A549 (cell line): ENCODE data around the gene TMEM45A. TPM values are rescaled to one million over a fixed set of nuclear protein-coding genes. Genes with fewer than 3 reads are reported as not detected.
A peak's percentile ranks its signal among the peaks of the same experiment; 100 is the strongest.

Experiments used
- ATAC-seq, 2 experiments: fragments of 200-7000 bp in 1 of 2; fragments of >200 bp in 1 of 2; cut with Nextera tagmentation in 1 of 2; cut with Tn5 transposase in 1 of 2; 3 replicates each; pipeline versions ENCODE4 v1.8.0 to v1.9.1; 2018 to 2020; ENCODE audit warnings: mild to moderate bottlenecking in 1 of 2, moderate library complexity in 1 of 2
- CTCF ChIA-PET: fragments of 300-600 bp; sonication (Branson Sonifier 250); formaldehyde crosslinking; extraction: SDS; loops from one replicate; lab custom pipeline; 2021; ENCODE audit warnings: antibody characterized with exemption, inconsistent platforms; lab: Yijun Ruan, JAX
- POLR2A ChIA-PET: fragments of 350-600 bp; formaldehyde crosslinking; extraction: SDS; loops from one replicate; lab custom pipeline; 2021; ENCODE audit warnings: antibody characterized with exemption, inconsistent platforms; lab: Yijun Ruan, JAX
- DNase-seq, 2 experiments: peaks; one replicate each; pipeline versions ENCODE4 v3.0.0 to v3.0.0-alpha.2; 2011 to 2016; ENCODE audit warnings: low read depth in 1 of 2, low spot score in 1 of 2
- FAIRE-seq: peaks from 2 replicates; lab custom pipeline; 2011; peaks lifted over from hg19 to GRCh38; lab: Jason Lieb, UNC
- H3K27ac ChIP-seq, 2 experiments: fragments of >200 bp; sonication (Bioruptor Twin); formaldehyde crosslinking; 3 replicates each; pipeline ENCODE4 v1.5.1; 2016 to 2017
- H3K4me1 ChIP-seq: fragments of >200 bp; sonication (Bioruptor Twin); formaldehyde crosslinking; 3 replicates; pipeline ENCODE4 v1.6.1; 2016
- H3K4me2 ChIP-seq: fragments of >200 bp; sonication (Bioruptor Twin); formaldehyde crosslinking; 3 replicates; pipeline ENCODE4 v1.6.1; 2016
- H3K4me3 ChIP-seq: fragments of >200 bp; sonication (Bioruptor Twin); formaldehyde crosslinking; 3 replicates; pipeline ENCODE4 v1.5.1; 2016
- H3K9me3 ChIP-seq: fragments of >200 bp; sonication (Bioruptor Twin); formaldehyde crosslinking; 3 replicates; pipeline ENCODE4 v1.6.1; 2016
- CBX2 ChIP-seq: fragments of 200-600 bp; sonication (generic); IDR thresholded peaks from 2 replicates; pipeline ENCODE4 v1.6.1; 2016; ENCODE audit warnings: low read depth, mild to moderate bottlenecking, borderline replicate concordance
- CHD4 ChIP-seq: fragments of 200-600 bp; sonication (generic); IDR thresholded peaks from 2 replicates; pipeline ENCODE4 v1.6.1; 2016; ENCODE audit warnings: antibody characterized with exemption, mild to moderate bottlenecking, borderline replicate concordance
- EHF ChIP-seq: fragments of 250-450 bp; sonication (Bioruptor Pico); IDR thresholded peaks from 2 replicates; pipeline ENCODE4 v1.5.0; 2020; ENCODE audit warnings: mild to moderate bottlenecking
- EP300 ChIP-seq, 2 experiments: fragments of >200 bp; sonication (Bioruptor Twin); formaldehyde crosslinking; IDR thresholded peaks; 2 replicates in 1 of 2; 3 replicates in 1 of 2; pipeline ENCODE4 v1.6.1; 2016 to 2017
- FOSL2 ChIP-seq, 2 experiments: fragments of 450-650 bp in 1 of 2; fragments of >200 bp in 1 of 2; sonication (Bioruptor Twin) in 1 of 2; formaldehyde crosslinking; IDR thresholded peaks; 2 replicates each; pipeline versions ENCODE4 v1.5.0 to v1.6.1; 2016 to 2020; ENCODE audit warnings: mild to moderate bottlenecking in 1 of 2, moderate library complexity in 1 of 2
- FOXS1 ChIP-seq: fragments of 250-450 bp; sonication (Bioruptor Pico); IDR thresholded peaks from 2 replicates; pipeline ENCODE4 v1.5.0; 2020; ENCODE audit warnings: mild to moderate bottlenecking, moderate library complexity
- GATA3 ChIP-seq: IDR thresholded peaks from 2 replicates; pipeline ENCODE4 v1.6.1; 2012; ENCODE audit warnings: borderline replicate concordance
- HOXA7 ChIP-seq: fragments of 250-450 bp; sonication (Bioruptor Pico); IDR thresholded peaks from 2 replicates; pipeline ENCODE4 v1.5.0; 2020; ENCODE audit warnings: mild to moderate bottlenecking, moderate library complexity
- HOXB5 ChIP-seq: fragments of 250-450 bp; sonication (Bioruptor Pico); IDR thresholded peaks from 2 replicates; pipeline ENCODE4 v1.5.0; 2020; ENCODE audit warnings: mild to moderate bottlenecking, moderate library complexity
- JUN ChIP-seq, 2 experiments: fragments of >200 bp; sonication (Bioruptor Twin); formaldehyde crosslinking; IDR thresholded peaks; 2 replicates in 1 of 2; 3 replicates in 1 of 2; pipeline ENCODE4 v1.6.1; 2016 to 2017
- KDM1A ChIP-seq: fragments of 200-600 bp; sonication (generic); IDR thresholded peaks from 2 replicates; pipeline ENCODE4 v1.6.1; 2016; ENCODE audit warnings: low read depth, mild to moderate bottlenecking
- KDM5A ChIP-seq: fragments of 200-600 bp; sonication (generic); IDR thresholded peaks from 2 replicates; pipeline ENCODE4 v1.6.1; 2016; ENCODE audit warnings: antibody characterized with exemption, mild to moderate bottlenecking
- MAFK ChIP-seq: fragments of 450-650 bp; IDR thresholded peaks from 2 replicates; pipeline ENCODE4 v1.6.1; 2014; ENCODE audit not compliant: partially characterized antibody
- MYC ChIP-seq: IDR thresholded peaks from 2 replicates; pipeline ENCODE4 v1.6.1; 2012; ENCODE audit warnings: mild to moderate bottlenecking, inconsistent platforms, low read length, improper control_type of control experiment, borderline replicate concordance
- NPAS2 ChIP-seq: fragments of 250-450 bp; sonication (Bioruptor Pico); IDR thresholded peaks from 2 replicates; pipeline ENCODE4 v1.8.0; 2022; ENCODE audit warnings: mild to moderate bottlenecking, moderate library complexity, borderline replicate concordance
- NR3C1 ChIP-seq: fragments of >200 bp; sonication (Bioruptor Twin); formaldehyde crosslinking; IDR thresholded peaks from 3 replicates; pipeline ENCODE4 v1.6.1; 2017
- RAD21 ChIP-seq, 2 experiments: fragments of >200 bp in 1 of 2; sonication (Bioruptor Twin) in 1 of 2; formaldehyde crosslinking in 1 of 2; IDR thresholded peaks in 1 of 2; conservative IDR thresholded peaks in 1 of 2; 2 replicates in 1 of 2; 3 replicates in 1 of 2; pipeline ENCODE4 v1.6.1; 2012 to 2018; ENCODE audit warnings: inconsistent platforms in 1 of 2
- SMC3 ChIP-seq: fragments of >200 bp; sonication (Bioruptor Twin); formaldehyde crosslinking; IDR thresholded peaks from 3 replicates; pipeline ENCODE4 v1.6.1; 2018; ENCODE audit warnings: inconsistent platforms
- ZFP36 ChIP-seq: fragments of 450-650 bp; IDR thresholded peaks from 2 replicates; pipeline ENCODE4 v1.6.1; 2014; ENCODE audit warnings: borderline replicate concordance; ENCODE audit not compliant: partially characterized antibody
- ZNF302 ChIP-seq: fragments of 250-450 bp; sonication (Bioruptor Pico); IDR thresholded peaks from 2 replicates; pipeline ENCODE4 v1.9.0; 2021; ENCODE audit warnings: inconsistent platforms, mild to moderate bottlenecking, moderate library complexity
- WGBS: methylation state at CpG from one replicate; pipeline ENCODE4 v1.1.6; 2017; ENCODE audit errors: missing lambda C conversion rate; 5-methylcytosine and 5-hydroxymethylcytosine counted together
- polyA plus RNA-seq, 4 experiments: library from polyadenylated mRNA; depleted of rRNA in 3 of 4; stranded (reverse); fragments of >200 nt; fragmentation: RNase III in 1 of 4; extraction: RNeasy Plus Mini Kit Qiagen cat#74134 plus additional on column Dnase treatment in 1 of 4; gene quantifications; 2 replicates in 3 of 4; 3 replicates in 1 of 4; pipeline ENCODE4 v1.2.3, GENCODE V29; 2011 to 2017
- TF ChIP-seq, protein P1 (sequence below): fragments of 250-450 bp; sonication (Bioruptor Pico); IDR thresholded peaks from 2 replicates; pipeline ENCODE4 v1.5.0; 2021; ENCODE audit warnings: mild to moderate bottlenecking, moderate library complexity, borderline replicate concordance
- TF ChIP-seq, protein P2 (sequence below): fragments of >200 bp; sonication (Bioruptor Twin); formaldehyde crosslinking; IDR thresholded peaks from 3 replicates; pipeline ENCODE4 v1.5.1; 2016
- TF ChIP-seq, protein P3 (sequence below): IDR thresholded peaks from 2 replicates; pipeline ENCODE4 v1.6.1; 2012
- TF ChIP-seq, protein P4 (sequence below): fragments of 150-350 bp; IDR thresholded peaks from 2 replicates; pipeline ENCODE4 v1.6.1; 2014; ENCODE audit warnings: low read depth, mild to moderate bottlenecking, low read length

The TMEM45A gene
- polyA plus RNA-seq, 2 of the 4 experiments (the other 2 are of a cell fraction), result 4.6 to 7.0 TPM

DNA sequence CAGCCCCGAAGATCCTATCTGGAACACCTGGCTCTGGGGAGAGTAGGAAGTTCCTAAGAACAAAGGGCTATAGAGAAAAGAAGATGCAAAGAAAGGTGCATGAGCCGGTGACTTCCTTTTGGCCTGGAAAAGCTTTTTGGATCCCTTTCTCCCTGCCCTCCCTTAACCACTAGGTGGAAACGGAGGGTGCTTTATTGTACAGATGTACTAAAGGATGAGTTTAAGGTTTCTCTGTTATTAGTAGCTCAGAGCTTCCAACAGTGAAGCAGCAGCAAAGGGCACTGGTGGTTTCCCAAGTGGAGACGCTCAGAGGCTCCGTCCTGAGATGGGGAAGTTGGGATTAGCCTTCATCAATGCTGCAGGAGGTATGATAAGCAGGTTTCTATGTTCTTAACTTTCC is 111.0 kb downstream of the TMEM45A start:
- ChIA-PET POLR2A (no interaction called here), CTCF (interaction anchor here (0.6 to 2.5 kb wide), 21 partner anchors 11 to 1111 kb away, joined by 3 to 18 read pairs (median 3); no protein-coding TSS in a partner anchor)
- DNase-seq (peak; percentile 27 to 59), FAIRE-seq (no peak), ATAC-seq (peak; percentile 94 to 96)
- Histone ChIP-seq H3K27ac (peak overlapping the region; percentile 33 to 58; a peak in 4 of 6 replicates), H3K4me3 (no peak overlapping the region), H3K4me1 (peaks cover 19% of the 10 kb centered on the region), H3K9me3 (no peaks in the 10 kb centered on the region), H3K4me2 (peak overlapping the region; percentile 48)
- TF ChIP-seq NR3C1, result no peak
- no peak for TF ChIP-seq GATA3
- no peak for TF ChIP-seq MYC
- TF ChIP-seq RAD21 (conservative IDR thresholded peaks at IDR 0.05 in 1 of 2, IDR thresholded peaks at IDR 0.05 in 1 of 2), result peak; percentile 60 to 62
- TF ChIP-seq CHD4, result no peak
- TF ChIP-seq EP300 (IDR thresholded peaks at IDR 0.05), result no peak
- TF ChIP-seq, protein P1, sequence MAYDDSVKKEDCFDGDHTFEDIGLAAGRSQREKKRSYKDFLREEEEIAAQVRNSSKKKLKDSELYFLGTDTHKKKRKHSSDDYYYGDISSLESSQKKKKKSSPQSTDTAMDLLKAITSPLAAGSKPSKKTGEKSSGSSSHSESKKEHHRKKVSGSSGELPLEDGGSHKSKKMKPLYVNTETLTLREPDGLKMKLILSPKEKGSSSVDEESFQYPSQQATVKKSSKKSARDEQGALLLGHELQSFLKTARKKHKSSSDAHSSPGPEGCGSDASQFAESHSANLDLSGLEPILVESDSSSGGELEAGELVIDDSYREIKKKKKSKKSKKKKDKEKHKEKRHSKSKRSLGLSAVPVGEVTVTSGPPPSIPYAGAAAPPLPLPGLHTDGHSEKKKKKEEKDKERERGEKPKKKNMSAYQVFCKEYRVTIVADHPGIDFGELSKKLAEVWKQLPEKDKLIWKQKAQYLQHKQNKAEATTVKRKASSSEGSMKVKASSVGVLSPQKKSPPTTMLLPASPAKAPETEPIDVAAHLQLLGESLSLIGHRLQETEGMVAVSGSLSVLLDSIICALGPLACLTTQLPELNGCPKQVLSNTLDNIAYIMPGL (CRISPR knock-in tag), result no peak
- no peak for TF ChIP-seq JUN (IDR thresholded peaks at IDR 0.05)
- no peak for TF ChIP-seq HOXB5 (CRISPR knock-in tag)
- TF ChIP-seq, protein P2, sequence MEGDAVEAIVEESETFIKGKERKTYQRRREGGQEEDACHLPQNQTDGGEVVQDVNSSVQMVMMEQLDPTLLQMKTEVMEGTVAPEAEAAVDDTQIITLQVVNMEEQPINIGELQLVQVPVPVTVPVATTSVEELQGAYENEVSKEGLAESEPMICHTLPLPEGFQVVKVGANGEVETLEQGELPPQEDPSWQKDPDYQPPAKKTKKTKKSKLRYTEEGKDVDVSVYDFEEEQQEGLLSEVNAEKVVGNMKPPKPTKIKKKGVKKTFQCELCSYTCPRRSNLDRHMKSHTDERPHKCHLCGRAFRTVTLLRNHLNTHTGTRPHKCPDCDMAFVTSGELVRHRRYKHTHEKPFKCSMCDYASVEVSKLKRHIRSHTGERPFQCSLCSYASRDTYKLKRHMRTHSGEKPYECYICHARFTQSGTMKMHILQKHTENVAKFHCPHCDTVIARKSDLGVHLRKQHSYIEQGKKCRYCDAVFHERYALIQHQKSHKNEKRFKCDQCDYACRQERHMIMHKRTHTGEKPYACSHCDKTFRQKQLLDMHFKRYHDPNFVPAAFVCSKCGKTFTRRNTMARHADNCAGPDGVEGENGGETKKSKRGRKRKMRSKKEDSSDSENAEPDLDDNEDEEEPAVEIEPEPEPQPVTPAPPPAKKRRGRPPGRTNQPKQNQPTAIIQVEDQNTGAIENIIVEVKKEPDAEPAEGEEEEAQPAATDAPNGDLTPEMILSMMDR, result peak; percentile 41; the same call in 2 of the 3 replicates
- TF ChIP-seq KDM5A, result no peak
- peak; percentile 51 for TF ChIP-seq SMC3
- no peak for TF ChIP-seq FOSL2 (IDR thresholded peaks at IDR 0.05)
- no peak for TF ChIP-seq FOSL2 (CRISPR knock-in tag; IDR thresholded peaks at IDR 0.05)
- 19% methylated on average over 5 of the region's 5 CpGs for WGBS

DNA sequence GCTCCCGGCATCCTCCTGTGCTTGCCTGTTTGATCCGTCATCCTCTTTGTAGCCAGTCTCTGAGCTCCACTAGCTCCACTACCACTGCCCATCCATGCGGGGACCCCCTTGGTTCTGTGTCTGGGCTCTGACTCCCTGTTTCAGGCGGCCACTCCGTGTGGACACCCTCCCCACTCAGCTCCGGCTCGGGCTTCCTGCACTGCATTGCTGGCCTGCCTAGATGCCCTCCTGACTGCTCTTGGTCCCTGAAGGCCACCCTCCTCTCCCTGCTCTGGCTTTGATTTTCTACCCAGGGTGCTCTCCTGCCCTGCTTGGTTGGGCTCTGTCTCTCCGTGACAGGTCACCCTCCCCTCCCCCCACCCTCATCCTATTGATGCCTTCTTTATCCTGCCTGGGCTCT is 112.9 kb downstream of the TMEM45A start:
- no peak for ATAC-seq
- TF ChIP-seq KDM1A (no peak), ZFP36 (no peak), CHD4 (no peak), MYC (no peak), HOXB5 (CRISPR knock-in tag) (no peak), CBX2 (no peak), HOXA7 (CRISPR knock-in tag) (no peak), NPAS2 (no peak), RAD21 (conservative IDR thresholded peaks at IDR 0.05 in 1 of 2, IDR thresholded peaks at IDR 0.05 in 1 of 2) (no peak), ZNF302 (CRISPR knock-in tag) (no peak), KDM5A (no peak), MAFK (no peak), EHF (CRISPR knock-in tag) (no peak), FOXS1 (no peak)
- TF ChIP-seq, protein P3, sequence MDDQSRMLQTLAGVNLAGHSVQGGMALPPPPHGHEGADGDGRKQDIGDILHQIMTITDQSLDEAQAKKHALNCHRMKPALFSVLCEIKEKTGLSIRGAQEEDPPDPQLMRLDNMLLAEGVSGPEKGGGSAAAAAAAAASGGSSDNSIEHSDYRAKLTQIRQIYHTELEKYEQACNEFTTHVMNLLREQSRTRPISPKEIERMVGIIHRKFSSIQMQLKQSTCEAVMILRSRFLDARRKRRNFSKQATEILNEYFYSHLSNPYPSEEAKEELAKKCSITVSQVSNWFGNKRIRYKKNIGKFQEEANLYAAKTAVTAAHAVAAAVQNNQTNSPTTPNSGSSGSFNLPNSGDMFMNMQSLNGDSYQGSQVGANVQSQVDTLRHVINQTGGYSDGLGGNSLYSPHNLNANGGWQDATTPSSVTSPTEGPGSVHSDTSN, result no peak
- TF ChIP-seq, protein P2, result no peak
- TF ChIP-seq, protein P4, sequence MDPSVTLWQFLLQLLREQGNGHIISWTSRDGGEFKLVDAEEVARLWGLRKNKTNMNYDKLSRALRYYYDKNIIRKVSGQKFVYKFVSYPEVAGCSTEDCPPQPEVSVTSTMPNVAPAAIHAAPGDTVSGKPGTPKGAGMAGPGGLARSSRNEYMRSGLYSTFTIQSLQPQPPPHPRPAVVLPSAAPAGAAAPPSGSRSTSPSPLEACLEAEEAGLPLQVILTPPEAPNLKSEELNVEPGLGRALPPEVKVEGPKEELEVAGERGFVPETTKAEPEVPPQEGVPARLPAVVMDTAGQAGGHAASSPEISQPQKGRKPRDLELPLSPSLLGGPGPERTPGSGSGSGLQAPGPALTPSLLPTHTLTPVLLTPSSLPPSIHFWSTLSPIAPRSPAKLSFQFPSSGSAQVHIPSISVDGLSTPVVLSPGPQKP, result no peak
- TF ChIP-seq, all 56 proteins: peak for 0
- Histone ChIP-seq H3K9me3 (no peaks in the 10 kb centered on the region), H3K4me2 (no peak overlapping the region), H3K4me1 (peaks cover 19% of the 10 kb centered on the region), H3K27ac (no peak overlapping the region), H3K4me3 (no peak overlapping the region)
- ChIA-PET POLR2A (no interaction called here), CTCF (no interaction called here)
- DNase-seq (no peak), FAIRE-seq (no peak)
- WGBS, result 90% methylated on average over 8 of the region's 8 CpGs
